Suprapubic skin (tissue), 4 donors: Measurements from ENCODE around the gene KANSL2. TPM values are rescaled to one million over a fixed set of nuclear protein-coding genes. Genes with fewer than 3 reads are reported as not detected.
A peak's percentile ranks its signal among the peaks of the same experiment; 100 is the strongest.
"Not testable (repeated sequence)": the region's sequence is repeated elsewhere in the genome, so short reads cannot be mapped to it uniquely, and the experiment has no call there.

Experiments used
- DNase-seq, 2 donors: peaks; one replicate each; pipeline ENCODE4 v3.0.0-alpha.2; 2019; ENCODE audit warnings: low spot score in 2 of 2
- H3K27ac ChIP-seq: fragments of 200-600 bp; sonication (generic); one replicate; pipeline ENCODE4 v1.5.1; 2019
- H3K27me3 ChIP-seq: fragments of 200-600 bp; sonication (generic); one replicate; pipeline ENCODE4 v1.5.1; 2019
- H3K36me3 ChIP-seq: fragments of 200-600 bp; sonication (generic); one replicate; pipeline ENCODE4 v1.5.1; 2019
- H3K4me1 ChIP-seq: fragments of 200-600 bp; sonication (generic); one replicate; pipeline ENCODE4 v1.5.1; 2019
- H3K4me3 ChIP-seq: fragments of 200-600 bp; sonication (generic); one replicate; pipeline ENCODE4 v1.5.1; 2019; ENCODE audit warnings: mild to moderate bottlenecking
- H3K9me3 ChIP-seq: fragments of 200-600 bp; sonication (generic); one replicate; pipeline ENCODE4 v1.5.1; 2019
- EP300 ChIP-seq: sonication (generic); formaldehyde crosslinking; IDR thresholded peaks from one replicate; pipeline ENCODE4 v1.6.1; 2017; ENCODE audit warnings: antibody characterized with exemption
- POLR2A ChIP-seq, 2 donors: fragments of 450-650 bp; IDR thresholded peaks; one replicate each; pipeline ENCODE4 v1.6.1; 2017; ENCODE audit warnings: antibody characterized with exemption in 2 of 2, mild to moderate bottlenecking in 2 of 2, moderate library complexity in 2 of 2
- POLR2AphosphoS5 ChIP-seq, 3 donors: sonication (generic); formaldehyde crosslinking; IDR thresholded peaks; one replicate each; pipeline ENCODE4 v1.6.1; 2017; ENCODE audit warnings: antibody characterized with exemption in 3 of 3
- WGBS: methylation state at CpG from one replicate; pipeline ENCODE4 v1.1.5; 2018; 5-methylcytosine and 5-hydroxymethylcytosine counted together
- total RNA-seq, 4 donors: library from RNA; depleted of rRNA; stranded (reverse); fragments of >200 nt; gene quantifications; one replicate each; pipeline ENCODE4 v1.1.0, GENCODE V29; 2016
- TF ChIP-seq, protein P1 (sequence below), 2 donors: fragments of 200-600 bp in 1 of 2; fragments of 450-650 bp in 1 of 2; sonication (generic) in 1 of 2; IDR thresholded peaks; one replicate each; pipeline ENCODE4 v1.5.1; 2016 to 2019; ENCODE audit warnings: antibody characterized with exemption in 2 of 2, mild to moderate bottlenecking in 1 of 2, moderate library complexity in 1 of 2

KANSL2 gene
- total RNA-seq = 10 to 100 TPM; 39.0 to 92.7 (median 62.4) TPM

GRCh38 chr12:48681710-48682532 is at the start of gene KANSL2:
Gene KANSL2, minus strand, starts transcription at chr12:48682238. Its CDS starts 606 bp downstream, at chr12:48681632.
- no peak for TF ChIP-seq EP300
- peak; percentile 94 to 99 for TF ChIP-seq POLR2A (IDR thresholded peaks at IDR 0.05)
- TF ChIP-seq POLR2AphosphoS5 (IDR thresholded peaks at IDR 0.05) = peak; percentile 96 to 99 (median 98)
- TF ChIP-seq, protein P1, sequence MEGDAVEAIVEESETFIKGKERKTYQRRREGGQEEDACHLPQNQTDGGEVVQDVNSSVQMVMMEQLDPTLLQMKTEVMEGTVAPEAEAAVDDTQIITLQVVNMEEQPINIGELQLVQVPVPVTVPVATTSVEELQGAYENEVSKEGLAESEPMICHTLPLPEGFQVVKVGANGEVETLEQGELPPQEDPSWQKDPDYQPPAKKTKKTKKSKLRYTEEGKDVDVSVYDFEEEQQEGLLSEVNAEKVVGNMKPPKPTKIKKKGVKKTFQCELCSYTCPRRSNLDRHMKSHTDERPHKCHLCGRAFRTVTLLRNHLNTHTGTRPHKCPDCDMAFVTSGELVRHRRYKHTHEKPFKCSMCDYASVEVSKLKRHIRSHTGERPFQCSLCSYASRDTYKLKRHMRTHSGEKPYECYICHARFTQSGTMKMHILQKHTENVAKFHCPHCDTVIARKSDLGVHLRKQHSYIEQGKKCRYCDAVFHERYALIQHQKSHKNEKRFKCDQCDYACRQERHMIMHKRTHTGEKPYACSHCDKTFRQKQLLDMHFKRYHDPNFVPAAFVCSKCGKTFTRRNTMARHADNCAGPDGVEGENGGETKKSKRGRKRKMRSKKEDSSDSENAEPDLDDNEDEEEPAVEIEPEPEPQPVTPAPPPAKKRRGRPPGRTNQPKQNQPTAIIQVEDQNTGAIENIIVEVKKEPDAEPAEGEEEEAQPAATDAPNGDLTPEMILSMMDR (IDR thresholded peaks at IDR 0.05) = no peak
- WGBS = under 1% methylated on average over 22 of the region's 64 CpGs

DNA sequence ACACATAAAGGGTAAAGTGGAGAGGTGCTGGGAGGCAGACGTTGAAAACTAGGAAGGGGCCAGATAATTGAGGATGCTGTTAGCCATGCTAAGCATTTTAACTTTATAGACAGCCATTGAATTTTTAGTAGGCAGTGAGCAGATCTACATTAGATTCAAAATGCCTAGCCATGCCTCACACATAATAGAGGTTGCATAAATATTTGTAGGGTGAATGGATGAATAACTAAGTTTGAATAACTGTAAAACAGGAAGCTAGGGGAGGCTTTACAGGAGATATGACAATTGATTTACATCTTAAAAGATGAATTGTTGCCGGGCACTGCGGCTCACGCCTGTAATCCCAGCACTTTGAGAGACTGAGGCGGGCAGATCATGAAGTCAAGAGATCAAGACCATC is 46.8 kb upstream of the KANSL2 start:
- 78% methylated on average over 5 of the region's 5 CpGs for WGBS
- H3K9me3 ChIP-seq = no peaks in the 10 kb centered on the region
- no peak overlapping the region for H3K4me3 ChIP-seq
- H3K4me1 ChIP-seq = no peaks in the 10 kb centered on the region
- no peaks in the 10 kb centered on the region for H3K36me3 ChIP-seq
- H3K27ac ChIP-seq = no peak overlapping the region
- no peak for DNase-seq
- no peak for TF ChIP-seq POLR2AphosphoS5 (IDR thresholded peaks at IDR 0.05)
- TF ChIP-seq, protein P1 (IDR thresholded peaks at IDR 0.05) = no peak
- H3K27me3 ChIP-seq = no peaks in the 10 kb centered on the region

More at GRCh38 chr12:48681710-48682532, at the start of gene KANSL2:
- H3K27me3 ChIP-seq = no peaks in the 10 kb centered on the region
- H3K27ac ChIP-seq = peak within 1 kb of the TSS; percentile 94
- no peaks in the 10 kb centered on the region for H3K9me3 ChIP-seq
- peak within 1 kb of the TSS; percentile 91 for H3K4me3 ChIP-seq
- peak; percentile 99 to 100 for DNase-seq
- H3K36me3 ChIP-seq = peaks cover 12% of the 10 kb centered on the region
- peaks cover 44% of the 10 kb centered on the region for H3K4me1 ChIP-seq

DNA sequence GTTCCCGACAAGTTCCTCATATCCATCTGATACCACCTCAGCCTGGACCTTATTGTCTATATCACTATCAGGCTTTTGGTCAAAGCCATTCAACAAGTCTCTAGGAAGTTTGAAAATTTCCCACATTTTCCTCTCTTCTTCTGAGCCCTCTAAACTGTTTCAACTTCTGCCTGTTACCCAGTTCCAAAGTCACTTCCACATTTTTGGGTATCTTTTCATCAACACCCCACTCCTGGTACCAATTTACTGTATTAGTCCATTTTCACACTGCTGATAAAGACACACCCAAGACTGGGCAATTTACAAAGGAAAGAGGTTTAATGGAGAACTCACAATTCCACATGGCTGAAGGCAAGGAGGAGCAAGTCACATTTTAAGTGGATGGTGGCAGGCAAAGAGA is 38.7 kb upstream of the KANSL2 start:
- not testable (repeated sequence) for H3K9me3 ChIP-seq, H3K36me3 ChIP-seq, H3K27ac ChIP-seq, H3K4me3 ChIP-seq, H3K4me1 ChIP-seq, H3K27me3 ChIP-seq, DNase-seq
- 100% methylated on average over 1 of the region's 1 CpG for WGBS

- not testable (repeated sequence) for H3K36me3 ChIP-seq, H3K4me3 ChIP-seq, H3K9me3 ChIP-seq, H3K27ac ChIP-seq, DNase-seq, H3K27me3 ChIP-seq
- peaks cover 15% of the 10 kb centered on the region for H3K4me1 ChIP-seq
- 86% methylated on average over 2 of the region's 2 CpGs for WGBS
These were observed 38.1 kb upstream of the KANSL2 start for GRCh38 chr12:48720171-48720570.

- peaks cover 26% of the 10 kb centered on the region for H3K4me1 ChIP-seq
- not testable (repeated sequence) for H3K9me3 ChIP-seq, H3K36me3 ChIP-seq, H3K27me3 ChIP-seq, H3K4me3 ChIP-seq, DNase-seq, H3K27ac ChIP-seq
- WGBS = 88% methylated on average over 4 of the region's 4 CpGs
These were observed 37.0 kb upstream of the KANSL2 start for GRCh38 chr12:48719002-48719401.

DNA sequence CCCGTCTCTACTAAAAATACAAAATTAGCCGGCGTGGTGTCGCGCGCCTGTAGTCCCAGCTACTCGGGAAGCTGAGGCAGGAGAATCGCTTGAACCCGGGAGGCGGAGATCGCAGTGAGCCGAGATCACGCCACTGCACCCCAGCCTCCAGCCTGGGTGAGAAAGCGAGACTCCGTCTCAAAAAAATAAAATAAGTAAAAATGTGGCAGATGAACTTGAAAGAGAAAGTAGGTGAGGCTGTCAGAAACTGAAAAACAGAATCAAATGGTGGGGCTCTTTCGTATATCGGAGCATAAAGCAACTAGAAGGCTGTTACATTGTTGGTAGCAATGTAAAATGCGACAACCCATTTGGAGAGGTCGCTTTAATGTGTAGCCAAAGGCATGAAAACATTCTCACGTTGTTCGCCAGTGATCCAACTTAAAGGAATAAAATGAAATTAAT is 35.2 kb upstream of the KANSL2 start:
- Histone ChIP-seq H3K27me3 (no peaks in the 10 kb centered on the region), H3K27ac (peak overlapping the region; percentile 92), H3K4me3 (peak overlapping the region; percentile 63), H3K9me3 (peaks cover 3% of the 10 kb centered on the region), H3K36me3 (peaks cover 8% of the 10 kb centered on the region), H3K4me1 (peaks cover 35% of the 10 kb centered on the region)
- no peak for TF ChIP-seq POLR2A (IDR thresholded peaks at IDR 0.05)
- no peak for TF ChIP-seq EP300
- TF ChIP-seq POLR2AphosphoS5 (IDR thresholded peaks at IDR 0.05) = no peak
- TF ChIP-seq, protein P1 (IDR thresholded peaks at IDR 0.05) = no peak
- DNase-seq = no peak
- 8% methylated on average over 20 of the region's 21 CpGs for WGBS
